Activated T-cell treated with anti-CD3 and anti-CD28 coated beads for 24 hours (primary cell): ENCODE data around the gene MAP2K5.
"Not testable (repeated sequence)": the region's sequence is repeated elsewhere in the genome, so short reads cannot be mapped to it uniquely, and the experiment has no call there.

Experiments
- DNase-seq: peaks from one replicate; pipeline ENCODE4 v3.0.0-alpha.2; 2020; ENCODE audit warnings: low read depth

The MAP2K5 gene

DNA sequence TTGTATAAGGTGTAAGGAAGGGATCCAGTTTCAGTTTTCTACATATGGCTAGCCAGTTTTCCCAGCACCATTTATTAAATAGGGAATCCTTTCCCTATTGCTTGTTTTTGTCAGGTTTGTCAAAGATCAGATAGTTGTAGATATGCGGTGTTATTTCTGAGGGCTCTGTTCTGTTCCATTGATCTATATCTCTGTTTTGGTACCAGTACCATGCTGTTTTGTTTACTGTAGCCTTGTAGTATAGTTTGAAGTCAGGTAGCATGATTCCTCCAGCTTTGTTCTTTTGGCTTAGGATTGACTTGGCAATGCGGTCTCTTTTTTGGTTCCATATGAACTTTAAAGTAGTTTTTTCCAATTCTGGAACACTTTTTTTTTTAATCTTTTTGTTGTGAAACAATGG, 130.3 kb downstream of the MAP2K5 start:
- DNase-seq = not testable (repeated sequence)

DNA sequence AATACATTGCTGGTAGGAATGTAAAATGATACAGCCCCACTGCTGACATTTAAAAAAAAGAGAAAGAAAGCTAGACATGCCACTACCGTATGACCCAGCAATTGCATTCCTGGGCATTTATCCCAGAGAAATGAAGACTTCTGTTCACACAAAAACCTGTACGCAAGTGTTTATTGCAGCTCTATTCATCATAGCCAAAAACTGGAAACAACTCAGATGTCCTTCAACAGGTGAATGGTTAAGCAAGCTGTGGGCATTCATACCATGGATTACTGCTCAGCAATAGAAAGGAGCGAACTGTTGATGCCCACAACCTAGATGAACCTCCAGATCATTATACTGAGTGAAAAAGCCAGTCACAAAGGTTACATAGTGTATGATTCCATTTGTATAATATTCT, 132.5 kb downstream of the MAP2K5 start:
- no peak for DNase-seq

DNA sequence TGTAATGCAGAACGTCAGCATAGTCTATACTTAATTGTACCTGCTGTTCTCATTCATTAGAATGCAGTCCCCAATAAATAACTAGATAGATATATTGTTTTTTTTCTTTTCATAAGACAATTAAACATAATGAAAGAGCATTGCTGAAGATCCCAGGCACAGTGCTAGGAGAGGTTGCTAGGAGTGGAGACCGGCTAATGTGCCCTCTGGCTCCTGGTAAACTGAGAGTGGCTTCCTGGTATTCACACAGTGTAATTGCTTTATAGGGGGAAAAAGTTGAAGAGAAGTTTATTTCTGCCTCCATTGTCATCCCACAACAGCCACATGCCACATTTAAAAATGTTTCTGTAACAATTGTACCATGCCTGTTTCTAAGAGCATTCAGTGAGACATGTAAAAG, 135.6 kb downstream of the MAP2K5 start:
- DNase-seq = no peak

DNA sequence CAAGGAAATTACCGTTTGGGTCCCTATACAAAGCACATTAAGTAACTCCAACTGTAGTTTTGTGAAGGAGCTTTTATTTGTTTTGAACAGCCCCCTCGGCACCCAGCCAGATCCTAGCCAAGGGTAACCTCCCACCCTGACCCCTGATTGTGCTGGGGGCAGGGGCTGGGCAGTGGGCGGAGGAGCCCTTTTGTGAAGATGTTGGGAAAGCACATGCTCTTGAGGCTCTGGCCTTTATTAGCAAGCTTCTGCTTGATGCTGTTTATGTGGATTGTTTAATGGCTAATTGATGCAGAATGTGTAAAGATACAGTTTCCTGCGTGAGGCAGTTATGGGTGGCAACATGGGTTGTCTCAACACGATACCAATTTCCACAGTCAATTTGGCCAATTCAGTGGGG, 136.5 kb downstream of the MAP2K5 start:
- no peak for DNase-seq

DNA sequence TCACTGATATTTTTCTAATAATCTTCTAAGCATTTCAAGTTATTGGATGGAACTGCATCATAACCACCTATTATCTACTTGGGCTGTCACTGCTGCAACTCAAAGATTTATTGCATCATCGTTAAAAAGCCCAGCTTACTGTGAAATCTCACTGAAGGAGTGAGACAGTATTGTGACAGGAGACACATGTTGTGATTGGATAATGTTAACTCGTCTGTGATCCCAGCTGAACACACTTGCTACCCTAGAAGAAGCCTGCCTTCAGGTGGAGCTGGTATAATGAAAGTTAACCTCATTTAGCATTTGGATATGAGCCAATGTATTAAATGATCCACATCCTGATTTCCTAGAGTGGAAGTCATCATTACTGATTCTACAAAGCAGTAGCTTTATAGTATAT, 138.1 kb downstream of the MAP2K5 start:
- no peak for DNase-seq

DNA sequence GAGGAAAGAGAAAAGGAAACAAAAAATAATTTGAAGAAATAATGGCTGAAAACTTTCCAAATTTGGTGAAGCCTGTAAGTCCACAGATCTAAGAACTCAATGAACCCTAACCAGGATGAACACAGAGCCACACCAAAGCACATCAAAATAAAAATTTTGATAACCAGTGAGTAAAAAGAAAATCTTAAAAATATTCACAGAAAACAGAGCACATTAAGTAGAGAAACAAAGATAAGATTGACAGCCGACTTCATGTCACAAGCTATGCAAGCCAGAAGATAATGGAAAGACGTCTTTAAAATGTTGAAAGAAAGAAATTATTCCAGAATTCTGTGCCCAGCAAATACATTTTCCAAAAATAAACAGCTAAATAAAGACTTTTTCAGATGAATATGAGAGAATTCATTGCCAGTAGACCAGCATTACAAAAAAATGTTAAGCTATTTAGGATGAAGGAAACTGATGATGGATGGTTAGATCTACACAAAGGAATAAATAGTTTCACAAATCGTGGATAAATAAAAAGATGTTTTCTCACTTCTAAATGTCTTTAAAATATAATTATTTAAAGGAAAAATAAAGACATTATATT, 142.6 kb downstream of the MAP2K5 start:
- DNase-seq = no peak

DNA sequence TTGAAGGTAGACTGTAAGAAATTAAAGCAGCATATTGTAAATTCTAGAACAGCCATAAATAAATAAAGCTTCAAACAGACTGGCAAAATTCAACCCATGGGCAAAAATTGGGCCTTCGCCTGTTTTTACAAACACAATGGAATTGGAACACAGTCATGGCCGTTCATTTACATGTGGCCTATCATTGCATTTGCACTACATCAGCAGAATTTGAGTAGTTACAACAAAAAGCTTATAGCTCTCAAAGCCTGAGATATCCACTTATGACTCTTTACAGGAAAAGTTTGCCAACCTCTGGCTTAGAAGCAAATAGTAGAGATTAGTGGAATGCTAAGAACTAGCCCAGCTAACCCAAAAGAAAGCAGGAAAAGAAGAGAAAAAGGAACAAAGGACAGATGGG, 143.2 kb downstream of the MAP2K5 start:
- DNase-seq = no peak

DNA sequence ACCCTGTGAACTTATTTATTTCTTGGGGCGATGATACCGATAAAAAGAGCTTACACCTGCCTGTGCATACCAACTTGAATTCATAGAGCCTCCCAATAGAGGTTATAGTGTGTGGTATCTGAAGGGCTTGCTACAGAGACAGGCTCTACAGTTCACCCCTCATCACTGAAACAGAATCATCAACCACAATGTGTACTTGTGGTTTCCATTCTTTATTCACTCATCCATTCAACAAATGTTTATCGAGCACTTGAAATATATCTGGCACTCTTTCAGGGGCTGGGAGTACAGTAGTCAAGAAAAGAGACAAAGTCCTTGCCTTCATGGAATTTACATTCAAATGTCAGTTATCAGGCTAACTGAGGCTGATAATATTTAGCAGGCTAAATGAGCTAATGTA, 148.4 kb downstream of the MAP2K5 start:
- no peak for DNase-seq

DNA sequence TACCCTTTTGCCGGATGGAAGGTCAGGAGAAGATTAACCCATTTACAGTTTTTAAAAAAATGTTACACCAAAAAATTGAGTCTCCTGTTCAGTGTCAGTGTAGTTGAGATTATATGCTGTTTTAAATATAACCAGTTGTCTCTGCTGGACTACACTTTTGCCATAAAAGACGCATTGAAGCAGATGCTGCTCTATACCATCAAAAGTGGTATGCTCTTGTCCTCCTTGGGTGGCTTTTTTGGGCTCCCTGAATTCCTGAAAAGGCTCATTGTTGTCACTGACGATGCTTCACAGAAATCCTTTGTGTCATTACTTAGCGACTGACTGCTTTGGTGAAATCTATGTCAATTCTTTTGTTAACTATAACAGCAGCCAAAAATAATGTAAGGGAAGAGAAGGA, 148.9 kb downstream of the MAP2K5 start:
- no peak for DNase-seq

DNA sequence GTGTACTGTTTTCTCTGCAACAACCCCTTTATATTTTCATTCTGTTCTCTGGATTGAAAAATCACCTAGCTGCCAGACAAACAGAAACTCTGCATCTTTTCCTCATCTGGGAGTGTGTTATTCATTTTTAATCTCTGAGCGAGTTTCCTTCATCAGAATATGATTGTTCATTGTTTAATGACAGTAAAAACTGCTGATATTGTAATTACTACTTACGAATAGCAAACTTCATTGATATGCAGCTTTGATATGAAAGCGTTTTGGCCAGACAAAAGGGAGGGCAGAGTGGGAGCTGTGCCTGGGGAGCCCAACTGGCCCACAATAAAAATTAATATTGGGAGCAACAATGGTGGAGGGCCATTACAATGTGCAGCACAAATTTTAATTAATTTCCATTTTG, 150.1 kb downstream of the MAP2K5 start:
- no peak for DNase-seq

DNA sequence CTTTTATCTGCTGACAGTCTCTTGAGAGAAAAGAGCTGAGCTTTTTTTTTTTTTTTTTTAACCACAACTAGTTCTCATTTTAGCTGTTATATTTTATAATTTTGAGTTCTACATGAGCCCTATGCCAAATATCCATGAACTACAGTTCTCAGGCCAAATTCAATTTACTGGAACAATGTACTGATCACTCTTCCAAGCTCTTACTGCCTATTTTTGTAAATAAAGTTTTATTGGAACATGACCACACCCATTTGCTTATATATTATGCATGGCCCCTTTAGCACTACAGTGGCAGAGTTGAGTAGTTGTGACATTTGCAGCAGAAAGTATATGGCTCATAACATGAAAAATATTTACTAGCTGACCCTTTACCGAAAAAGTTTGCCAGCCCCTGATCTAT, 153.6 kb downstream of the MAP2K5 start:
- DNase-seq = no peak

DNA sequence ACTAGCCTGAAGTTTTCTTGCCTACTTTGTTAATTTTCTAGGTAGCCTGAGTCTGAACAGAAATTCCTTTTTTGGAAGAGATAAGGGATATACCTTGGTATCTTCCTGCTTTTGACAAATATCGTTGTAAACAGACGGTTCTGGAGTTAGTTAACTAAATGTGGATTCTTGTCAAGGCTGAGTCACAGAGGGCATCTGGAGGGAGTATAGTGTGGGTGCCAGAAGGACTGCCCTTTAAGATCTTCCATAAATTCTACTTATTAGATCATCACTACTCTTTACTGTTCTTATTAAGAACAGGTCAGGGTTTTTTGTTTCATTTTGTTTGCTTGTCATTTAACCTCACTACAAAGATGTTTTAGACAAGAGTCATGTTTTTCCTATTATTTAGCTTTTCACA, 157.5 kb downstream of the MAP2K5 start:
- DNase-seq = no peak

DNA sequence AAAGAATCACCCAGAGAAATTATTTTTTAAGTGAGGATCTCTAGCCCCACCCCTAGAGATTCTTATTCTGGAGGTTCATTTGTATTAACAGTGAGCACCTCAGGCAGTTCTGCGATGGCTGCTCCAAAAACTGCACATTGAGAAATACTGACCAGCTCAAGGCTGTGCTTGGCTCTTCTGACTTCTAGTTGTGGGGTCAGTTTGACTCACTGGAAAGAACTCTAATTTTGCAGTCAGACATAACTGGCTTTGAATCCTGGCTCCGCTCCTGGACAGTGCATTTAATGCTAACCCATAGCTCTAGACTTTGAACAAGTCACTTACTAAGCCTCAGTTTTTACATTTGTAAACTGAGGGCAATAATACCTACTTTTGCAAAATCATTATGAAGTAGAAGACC, 159.2 kb downstream of the MAP2K5 start:
- DNase-seq = no peak

DNA sequence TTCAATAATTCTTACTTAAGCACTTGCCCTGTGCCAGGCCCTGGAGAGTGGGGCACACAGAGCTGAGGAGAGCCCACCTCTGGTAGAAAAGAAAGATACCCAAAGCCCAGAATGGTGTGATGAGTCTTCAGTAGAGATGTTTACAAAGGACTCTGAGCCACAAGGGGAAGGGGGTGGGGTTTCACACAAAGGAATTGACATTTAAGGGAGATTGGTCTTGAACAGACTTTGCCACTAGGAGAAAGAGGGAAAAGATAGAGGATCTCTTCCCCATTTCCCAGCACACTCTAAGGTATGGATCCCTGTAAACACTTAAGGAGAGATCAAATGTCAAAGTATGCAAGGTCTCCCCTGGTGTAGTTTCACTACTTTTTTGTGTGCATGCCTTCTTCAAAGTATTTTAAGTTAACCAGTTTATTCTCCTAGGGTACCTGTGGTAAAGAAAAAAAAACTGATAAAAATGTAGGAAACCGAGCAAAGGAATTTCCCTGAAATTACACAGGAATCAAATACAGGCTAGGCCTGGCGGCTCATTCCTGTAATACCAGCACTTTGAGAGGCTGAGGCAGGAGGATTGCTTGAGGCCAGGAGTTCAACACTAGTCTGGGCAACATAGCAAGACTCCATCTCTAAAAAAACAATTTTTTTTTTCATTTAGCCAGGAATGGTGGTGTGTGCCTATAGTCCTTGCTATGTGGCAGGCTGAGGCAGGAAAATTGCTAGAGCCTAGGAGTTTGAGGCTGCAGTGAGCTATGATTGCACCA, 165.2 kb downstream of the MAP2K5 start:
- no peak for DNase-seq

DNA sequence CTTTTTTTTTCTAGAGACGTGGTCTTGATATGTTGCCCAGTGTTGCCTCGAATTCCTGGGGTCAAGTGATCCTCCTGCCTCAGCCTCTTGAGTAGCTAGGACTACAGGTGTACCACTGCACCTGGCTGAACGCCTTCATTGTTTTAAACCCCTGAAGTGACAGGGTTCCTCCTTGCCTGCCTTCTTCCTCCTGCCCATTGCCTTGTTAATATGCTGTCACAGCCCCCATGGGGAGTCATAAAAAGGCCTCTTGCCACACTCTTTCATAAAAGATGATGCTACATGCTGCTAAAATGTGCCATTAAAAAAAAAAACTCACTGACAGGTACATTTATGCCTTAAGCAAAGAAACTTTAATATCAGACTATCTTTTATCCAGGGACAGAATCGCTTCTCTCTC, 166.0 kb downstream of the MAP2K5 start:
- no peak for DNase-seq

DNA sequence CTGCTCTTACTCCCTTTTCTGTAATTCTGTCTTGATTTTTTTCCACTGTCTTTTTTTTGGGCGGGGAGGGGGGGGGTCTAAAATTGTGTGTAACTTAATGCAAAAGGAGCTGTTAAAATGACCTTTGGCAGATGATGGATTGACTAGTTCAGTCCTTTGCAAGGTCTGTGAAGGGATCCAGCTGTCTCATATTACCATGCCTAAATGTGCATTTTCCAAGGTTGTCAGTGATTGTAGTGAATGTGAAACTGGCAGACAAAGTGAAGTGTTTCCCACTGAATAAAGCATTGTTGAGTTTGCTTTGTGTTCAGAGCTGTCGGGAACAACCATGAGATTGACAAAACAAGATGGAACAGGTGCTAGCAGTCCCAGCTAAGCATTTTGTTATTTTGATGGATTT, 172.7 kb downstream of the MAP2K5 start:
- DNase-seq = no peak

DNA sequence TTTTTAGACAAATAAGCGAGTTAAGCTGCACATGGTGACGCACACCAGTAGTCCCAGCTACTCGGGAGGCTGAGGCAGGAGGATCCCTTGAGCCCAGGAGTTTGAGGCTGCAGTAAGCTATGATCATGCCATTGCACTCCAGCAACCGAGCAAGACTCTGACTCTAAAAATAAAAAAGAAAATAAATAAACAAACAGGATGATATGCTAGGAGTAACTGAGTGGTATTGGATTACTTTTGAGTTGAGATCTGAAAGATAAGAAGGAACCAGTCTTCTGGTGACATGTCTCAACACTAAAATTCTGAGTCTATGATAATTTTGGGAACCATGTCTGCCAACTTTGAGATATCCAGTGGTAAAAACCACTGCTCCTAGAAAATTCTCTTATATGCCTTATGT, 173.7 kb downstream of the MAP2K5 start:
- no peak for DNase-seq

DNA sequence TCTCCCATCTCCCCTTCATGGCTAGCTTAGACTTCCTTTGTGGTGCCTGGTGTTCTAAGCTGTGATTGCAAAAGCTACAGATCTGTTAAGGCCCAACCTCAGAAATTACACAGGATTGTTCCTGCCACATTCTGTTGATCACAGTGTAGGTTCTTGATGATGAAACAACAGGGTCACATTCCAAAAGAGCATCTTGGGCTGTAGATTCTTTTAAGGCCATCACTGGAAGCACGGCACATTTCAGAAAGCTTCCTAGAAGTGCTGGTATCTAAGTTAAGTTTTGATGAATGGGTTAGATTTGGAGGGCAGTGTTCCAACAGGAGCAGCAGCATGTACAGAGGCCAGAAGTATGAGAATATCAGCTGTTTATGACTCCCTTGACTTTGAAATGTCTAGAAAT, 175.3 kb downstream of the MAP2K5 start:
- no peak for DNase-seq

DNA sequence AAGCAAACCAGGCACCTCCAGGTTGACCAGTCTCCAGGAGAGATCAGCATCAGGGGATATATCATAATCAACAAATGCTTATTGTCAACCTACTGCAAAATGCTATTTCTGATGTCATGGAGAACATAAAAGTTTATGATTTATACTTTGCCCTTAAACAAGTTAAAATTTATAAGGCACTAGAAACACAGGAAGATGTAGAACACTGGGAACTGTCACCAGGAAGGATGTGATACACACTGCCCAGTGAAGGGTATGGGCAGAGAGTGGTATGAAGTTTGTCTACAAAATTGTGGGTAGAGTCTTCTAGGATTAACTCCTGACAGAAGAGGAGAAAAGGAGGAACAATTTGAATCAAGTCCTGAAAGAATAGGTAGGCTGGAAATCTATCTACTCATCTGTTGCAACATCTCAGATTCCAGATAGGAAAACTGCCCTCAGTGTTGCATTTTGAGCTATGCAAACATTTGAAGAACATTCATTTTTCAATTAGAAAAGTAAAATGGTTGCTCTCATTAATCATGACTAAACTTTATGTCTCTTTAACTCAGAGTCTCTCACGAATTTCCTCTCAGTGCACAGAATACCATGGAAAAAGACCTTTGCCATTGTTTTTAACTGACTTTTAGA, 176.9 kb downstream of the MAP2K5 start:
- DNase-seq = no peak

DNA sequence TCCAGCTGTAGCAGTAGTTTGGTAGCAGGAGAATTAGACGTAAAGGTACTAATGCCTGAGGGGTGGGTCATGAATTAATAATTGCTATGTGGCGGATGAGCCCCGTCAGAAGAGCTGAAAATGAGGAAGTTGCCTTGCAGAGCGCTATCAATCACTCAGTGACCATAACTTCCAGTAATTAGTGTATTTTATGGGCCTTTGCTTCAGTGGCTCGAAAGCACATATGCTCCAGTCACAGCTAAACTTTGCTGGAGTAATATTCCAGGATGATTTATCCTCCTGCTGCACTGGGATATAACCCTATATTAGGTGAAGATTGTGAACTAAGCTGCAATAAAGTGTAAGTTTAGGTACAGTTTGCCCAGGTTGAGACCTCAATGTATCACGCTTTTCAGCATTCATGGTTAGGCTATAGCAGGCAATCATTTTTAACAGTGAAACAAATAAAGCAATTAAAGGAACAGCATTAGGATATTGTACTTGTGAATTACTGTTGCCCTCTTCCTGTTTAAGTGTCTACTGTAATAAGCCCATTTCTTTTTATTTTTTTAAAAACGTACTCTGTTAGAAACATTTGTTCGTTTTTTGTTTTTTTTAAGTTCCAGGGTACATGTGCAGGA, 178.2 kb downstream of the MAP2K5 start:
- no peak for DNase-seq

DNA sequence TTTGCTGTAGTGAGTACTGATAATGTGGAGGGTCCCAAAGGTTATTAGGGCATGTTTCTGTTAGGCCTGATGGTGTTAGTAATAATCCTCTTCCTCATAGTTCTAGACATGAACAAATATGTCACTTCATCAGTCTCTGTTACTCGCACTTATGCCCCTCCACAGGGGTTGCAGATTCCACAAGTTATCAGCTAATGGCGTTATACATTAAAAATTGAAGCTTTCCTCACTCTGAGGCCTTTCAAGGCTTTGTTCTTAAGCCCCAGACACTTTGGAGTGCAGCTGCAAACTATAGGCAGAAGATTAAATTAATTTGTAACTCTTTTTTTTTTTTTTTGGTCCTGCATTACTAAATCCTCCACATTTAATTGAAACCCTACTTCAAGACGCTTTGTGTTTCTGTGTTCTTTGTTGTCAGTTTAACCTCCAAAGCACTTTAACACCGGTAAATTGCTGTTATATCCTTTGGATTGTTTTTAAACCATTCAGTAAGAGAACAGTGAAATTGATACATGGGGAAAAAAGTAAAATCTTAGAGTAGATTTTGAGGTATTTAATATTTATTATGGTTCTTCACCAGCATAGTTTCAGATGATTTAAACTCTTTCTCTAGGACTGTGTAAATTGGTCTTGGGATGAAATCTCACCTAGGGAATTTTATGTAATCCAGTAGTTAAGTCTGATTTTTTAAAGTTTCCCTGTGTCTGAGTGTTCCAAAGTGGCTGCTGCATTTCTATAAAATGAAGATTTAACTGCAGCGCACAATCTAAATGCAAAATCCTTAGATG, 179.7 kb downstream of the MAP2K5 start:
- DNase-seq = no peak

DNA sequence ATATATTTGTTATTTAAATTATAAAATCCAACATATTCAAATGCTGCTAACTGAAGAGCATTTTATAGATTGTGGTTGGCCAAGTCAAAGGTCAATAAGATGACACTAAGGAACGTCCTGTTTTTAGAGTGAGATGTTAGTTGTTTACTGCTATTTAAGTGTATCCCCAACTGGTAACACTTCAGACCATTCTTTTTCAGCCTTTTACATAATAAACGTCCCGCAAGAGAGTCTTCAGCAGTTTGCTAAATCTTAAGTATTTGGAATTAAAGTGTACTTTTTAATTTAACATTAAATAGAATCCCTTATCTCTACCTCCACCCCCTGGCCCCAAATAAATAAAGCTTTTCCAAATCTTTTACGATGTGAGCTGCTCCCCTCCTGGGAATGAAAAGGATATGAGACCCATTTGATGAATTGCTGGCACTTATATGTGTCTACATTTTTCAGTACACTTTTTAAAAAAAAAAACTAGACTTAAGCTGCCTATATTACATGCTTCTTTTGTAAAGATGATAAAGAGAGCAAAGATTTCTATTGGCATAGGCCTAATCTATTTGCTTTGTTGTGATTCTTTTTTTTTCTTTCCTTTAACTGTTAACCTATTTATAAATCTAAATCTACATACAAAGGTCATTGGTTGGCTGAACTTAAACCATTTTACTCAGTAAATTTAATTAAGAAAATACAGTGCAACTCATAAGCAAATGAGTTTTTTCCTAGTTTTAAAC, 181.0 kb downstream of the MAP2K5 start:
- no peak for DNase-seq
